OCI-M2 (cell line): ENCODE data around the gene ASIP.
A peak's percentile ranks its signal among the peaks of the same experiment; 100 is the strongest.
"Not testable (repeated sequence)": the region's sequence is repeated elsewhere in the genome, so short reads cannot be mapped to it uniquely, and the experiment has no call there.

ENCODE experiments used
- DNase-seq: peaks from one replicate; lab custom pipeline; 2025; ENCODE audit not compliant: unreplicated experiment; lab: John Stamatoyannopoulos, UW

The ASIP gene

GRCh38 chr20:34242015-34242414 is 792 bp downstream of the ASIP start:
- not testable (repeated sequence) for DNase-seq

GRCh38 chr20:34242879-34243278 is 1.7 kb downstream of the ASIP start:
- DNase-seq = no peak

- no peak for DNase-seq
Observed at GRCh38 chr20:34243377-34243776, 2.2 kb downstream of the ASIP start.

- no peak for DNase-seq
Observed at GRCh38 chr20:34246126-34246626, 5.0 kb downstream of the ASIP start.

- DNase-seq = no peak
Observed at GRCh38 chr20:34249291-34249690, 8.1 kb downstream of the ASIP start.

- no peak for DNase-seq
Observed at GRCh38 chr20:34250005-34250404, 8.8 kb downstream of the ASIP start.

- DNase-seq = no peak
Observed at GRCh38 chr20:34251619-34252018, 10.4 kb downstream of the ASIP start.

GRCh38 chr20:34252431-34253086 is 11.3 kb downstream of the ASIP start:
- peak; percentile 30 for DNase-seq

GRCh38 chr20:34254979-34255378 is 13.8 kb downstream of the ASIP start:
- no peak for DNase-seq

GRCh38 chr20:34256629-34257124 is 15.5 kb downstream of the ASIP start:
- DNase-seq = no peak

- no peak for DNase-seq
Observed at GRCh38 chr20:34260208-34260942, 19.2 kb downstream of the ASIP start.

- DNase-seq = no peak
Observed at GRCh38 chr20:34262488-34263288, 21.5 kb downstream of the ASIP start.

GRCh38 chr20:34263468-34263867 is 22.2 kb downstream of the ASIP start:
- not testable (repeated sequence) for DNase-seq

- DNase-seq = no peak
Observed at GRCh38 chr20:34264141-34264540, 22.9 kb downstream of the ASIP start.

GRCh38 chr20:34268145-34268544 is 26.9 kb downstream of the ASIP start:
- DNase-seq = no peak

- no peak for DNase-seq
Observed at GRCh38 chr20:34268851-34269636, 27.8 kb downstream of the ASIP start.

GRCh38 chr20:34269996-34270627 is 28.9 kb downstream of the ASIP start:
- DNase-seq = no peak

- no peak for DNase-seq
Observed at GRCh38 chr20:34271956-34272355, 30.7 kb downstream of the ASIP start.

- DNase-seq = no peak
Observed at GRCh38 chr20:34274694-34275093, 33.5 kb downstream of the ASIP start.

- DNase-seq = no peak
Observed at GRCh38 chr20:34281177-34281576, 40.0 kb downstream of the ASIP start.
